Measurements from ENCODE around the gene MSL3B.

DNA sequence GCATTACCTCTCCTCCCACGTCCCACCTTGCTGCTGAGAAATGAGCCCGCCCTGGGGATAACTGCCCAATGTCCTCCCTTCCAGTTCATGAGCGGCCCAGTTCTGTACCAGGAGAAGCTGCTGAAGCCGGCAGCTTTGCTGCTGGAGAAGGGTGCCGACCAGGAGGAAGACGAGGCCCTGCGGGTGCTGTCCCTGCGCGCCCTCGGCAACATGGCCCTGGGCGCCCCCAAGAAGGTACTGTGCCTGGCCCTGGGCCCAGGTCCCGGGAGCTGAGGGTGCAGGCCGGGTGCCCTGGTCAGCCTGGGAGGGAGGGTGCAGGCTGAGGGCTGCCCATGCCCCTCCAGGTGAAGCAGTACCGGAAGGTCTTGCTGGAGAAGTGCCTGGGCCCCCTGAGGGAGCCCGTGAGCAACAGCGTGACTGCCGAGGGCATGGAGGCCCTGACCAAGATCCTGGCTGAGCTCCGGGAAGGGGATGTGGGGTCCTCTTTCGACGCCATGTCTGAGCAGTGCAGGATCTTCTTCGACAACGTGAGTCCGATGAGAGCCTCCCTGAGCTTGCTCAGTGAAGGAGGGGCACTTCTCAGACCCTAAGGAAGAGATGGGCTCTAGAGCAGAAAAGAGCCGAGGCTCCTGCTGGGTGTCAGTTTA lies 39.5 kb downstream of the MSL3B start:
- TF ChIP-seq POLR2AphosphoS5 (IDR thresholded peaks at IDR 0.05): no peak
- TF ChIP-seq, protein P1, sequence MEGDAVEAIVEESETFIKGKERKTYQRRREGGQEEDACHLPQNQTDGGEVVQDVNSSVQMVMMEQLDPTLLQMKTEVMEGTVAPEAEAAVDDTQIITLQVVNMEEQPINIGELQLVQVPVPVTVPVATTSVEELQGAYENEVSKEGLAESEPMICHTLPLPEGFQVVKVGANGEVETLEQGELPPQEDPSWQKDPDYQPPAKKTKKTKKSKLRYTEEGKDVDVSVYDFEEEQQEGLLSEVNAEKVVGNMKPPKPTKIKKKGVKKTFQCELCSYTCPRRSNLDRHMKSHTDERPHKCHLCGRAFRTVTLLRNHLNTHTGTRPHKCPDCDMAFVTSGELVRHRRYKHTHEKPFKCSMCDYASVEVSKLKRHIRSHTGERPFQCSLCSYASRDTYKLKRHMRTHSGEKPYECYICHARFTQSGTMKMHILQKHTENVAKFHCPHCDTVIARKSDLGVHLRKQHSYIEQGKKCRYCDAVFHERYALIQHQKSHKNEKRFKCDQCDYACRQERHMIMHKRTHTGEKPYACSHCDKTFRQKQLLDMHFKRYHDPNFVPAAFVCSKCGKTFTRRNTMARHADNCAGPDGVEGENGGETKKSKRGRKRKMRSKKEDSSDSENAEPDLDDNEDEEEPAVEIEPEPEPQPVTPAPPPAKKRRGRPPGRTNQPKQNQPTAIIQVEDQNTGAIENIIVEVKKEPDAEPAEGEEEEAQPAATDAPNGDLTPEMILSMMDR (IDR thresholded peaks at IDR 0.05; ENCODE audit: poor library complexity, severe bottlenecking): no peak
- TF ChIP-seq EZH2 (IDR thresholded peaks at IDR 0.05; ENCODE audit: borderline replicate concordance, insufficient read depth, low read length, poor library complexity, severe bottlenecking): no peak
- TF ChIP-seq TAF1 (IDR thresholded peaks at IDR 0.05; ENCODE audit: low read depth): no peak
- TF ChIP-seq RAD21 (conservative IDR thresholded peaks at IDR 0.05): no peak
- TF ChIP-seq, protein P2, sequence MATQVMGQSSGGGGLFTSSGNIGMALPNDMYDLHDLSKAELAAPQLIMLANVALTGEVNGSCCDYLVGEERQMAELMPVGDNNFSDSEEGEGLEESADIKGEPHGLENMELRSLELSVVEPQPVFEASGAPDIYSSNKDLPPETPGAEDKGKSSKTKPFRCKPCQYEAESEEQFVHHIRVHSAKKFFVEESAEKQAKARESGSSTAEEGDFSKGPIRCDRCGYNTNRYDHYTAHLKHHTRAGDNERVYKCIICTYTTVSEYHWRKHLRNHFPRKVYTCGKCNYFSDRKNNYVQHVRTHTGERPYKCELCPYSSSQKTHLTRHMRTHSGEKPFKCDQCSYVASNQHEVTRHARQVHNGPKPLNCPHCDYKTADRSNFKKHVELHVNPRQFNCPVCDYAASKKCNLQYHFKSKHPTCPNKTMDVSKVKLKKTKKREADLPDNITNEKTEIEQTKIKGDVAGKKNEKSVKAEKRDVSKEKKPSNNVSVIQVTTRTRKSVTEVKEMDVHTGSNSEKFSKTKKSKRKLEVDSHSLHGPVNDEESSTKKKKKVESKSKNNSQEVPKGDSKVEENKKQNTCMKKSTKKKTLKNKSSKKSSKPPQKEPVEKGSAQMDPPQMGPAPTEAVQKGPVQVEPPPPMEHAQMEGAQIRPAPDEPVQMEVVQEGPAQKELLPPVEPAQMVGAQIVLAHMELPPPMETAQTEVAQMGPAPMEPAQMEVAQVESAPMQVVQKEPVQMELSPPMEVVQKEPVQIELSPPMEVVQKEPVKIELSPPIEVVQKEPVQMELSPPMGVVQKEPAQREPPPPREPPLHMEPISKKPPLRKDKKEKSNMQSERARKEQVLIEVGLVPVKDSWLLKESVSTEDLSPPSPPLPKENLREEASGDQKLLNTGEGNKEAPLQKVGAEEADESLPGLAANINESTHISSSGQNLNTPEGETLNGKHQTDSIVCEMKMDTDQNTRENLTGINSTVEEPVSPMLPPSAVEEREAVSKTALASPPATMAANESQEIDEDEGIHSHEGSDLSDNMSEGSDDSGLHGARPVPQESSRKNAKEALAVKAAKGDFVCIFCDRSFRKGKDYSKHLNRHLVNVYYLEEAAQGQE (IDR thresholded peaks at IDR 0.05; ENCODE audit: borderline replicate concordance): no peak
- no peak for TF ChIP-seq EP300 (conservative IDR thresholded peaks at IDR 0.05; ENCODE audit: poor library complexity, severe bottlenecking)
- TF ChIP-seq SMC3 (conservative IDR thresholded peaks at IDR 0.05; ENCODE audit: poor library complexity): no peak
